ENCODE data around the gene NT5C1A.
A peak's percentile ranks its signal among the peaks of the same experiment; 100 is the strongest.

Gene NT5C1A

DNA sequence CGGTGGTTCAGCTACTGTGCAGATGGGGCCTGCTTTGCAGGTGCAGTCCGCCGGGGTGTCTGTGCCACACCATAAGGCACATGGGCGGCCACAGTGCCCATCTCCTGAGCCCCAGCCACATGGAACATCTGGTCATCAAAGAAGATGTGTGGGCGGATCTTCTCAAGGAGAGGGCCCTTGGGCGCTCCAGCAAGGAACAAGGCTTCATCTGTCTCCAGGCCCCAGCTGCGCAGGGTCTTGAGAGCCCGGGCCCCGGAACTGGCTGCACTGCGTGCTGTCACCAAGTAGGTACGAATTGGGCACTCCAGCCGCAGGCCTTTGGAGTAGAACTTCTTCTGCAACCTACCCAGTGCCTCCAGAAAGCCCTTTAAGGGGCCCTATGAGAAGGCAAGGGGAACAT lies 12.8 kb downstream of the NT5C1A start:
- no peak for DNase-seq (ENCODE audit: low spot score)

DNA sequence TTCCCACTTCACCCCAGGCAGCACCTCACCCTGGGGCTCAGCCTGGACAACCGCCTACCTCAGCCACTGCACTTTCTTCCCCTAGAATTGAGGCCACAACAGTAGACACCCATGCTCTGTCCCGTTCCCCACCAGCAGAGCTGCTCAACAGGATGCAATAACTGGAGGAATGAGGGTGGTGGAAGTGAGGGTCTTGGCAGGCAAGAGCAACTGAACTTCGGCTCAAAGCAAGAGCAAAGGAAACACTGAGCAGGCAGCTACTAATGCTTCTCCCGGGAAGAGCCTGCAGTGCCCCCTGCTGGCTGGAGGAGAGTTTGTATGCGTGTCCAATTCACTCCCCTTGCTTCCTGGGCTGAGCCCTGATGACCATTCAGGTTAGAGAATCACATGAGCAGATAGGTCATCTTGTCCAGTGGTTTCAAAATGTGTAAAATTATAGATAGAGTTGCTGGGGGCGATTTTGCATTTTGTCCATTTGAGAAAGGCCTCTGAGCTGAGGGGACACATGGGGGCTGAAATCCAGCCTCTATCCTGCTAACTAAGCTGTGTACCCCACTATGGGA lies 13.9 kb downstream of the NT5C1A start:
- peak; percentile 72 for DNase-seq (ENCODE audit: low spot score)

DNA sequence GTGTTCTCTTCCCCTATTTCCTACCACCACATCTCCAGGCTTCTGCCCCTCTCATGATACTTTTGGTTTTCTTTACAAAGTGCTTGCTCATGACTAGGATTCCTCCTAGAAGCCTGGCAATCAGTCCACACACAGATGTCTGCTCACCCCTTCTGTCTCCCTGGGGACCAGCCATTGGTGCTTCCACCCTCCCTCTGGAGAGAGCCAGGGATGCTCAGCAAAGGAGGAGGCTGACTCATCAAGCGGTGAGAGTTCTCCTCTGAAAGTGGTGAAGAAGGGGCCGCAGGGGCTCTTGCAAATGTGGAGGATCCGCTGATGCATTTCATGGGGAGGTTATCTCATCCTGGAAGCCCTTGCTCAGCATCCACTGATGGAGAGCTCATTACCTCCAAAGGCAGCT lies 14.5 kb downstream of the NT5C1A start:
- no peak for DNase-seq (ENCODE audit: low spot score)

DNA sequence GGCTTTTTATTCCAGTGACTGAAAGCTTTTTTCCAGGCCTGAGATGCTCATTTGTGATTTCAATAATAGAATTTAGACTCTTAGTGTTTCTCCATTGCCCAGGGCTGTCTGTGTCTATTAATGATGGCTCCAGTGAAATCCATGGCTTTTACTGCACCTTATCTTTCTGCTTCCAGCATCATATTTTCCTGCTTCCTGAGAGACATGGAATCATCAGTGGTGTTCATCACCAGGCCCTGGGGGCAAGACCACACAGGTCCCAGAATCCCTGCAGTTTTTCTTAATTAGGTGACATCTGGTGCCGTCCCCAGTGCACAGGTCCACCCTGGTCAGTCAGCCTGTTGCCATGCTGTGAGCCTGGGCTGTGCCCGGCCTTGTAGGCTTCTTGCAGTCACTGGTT lies 15.5 kb downstream of the NT5C1A start:
- no peak for DNase-seq (ENCODE audit: low spot score)

DNA sequence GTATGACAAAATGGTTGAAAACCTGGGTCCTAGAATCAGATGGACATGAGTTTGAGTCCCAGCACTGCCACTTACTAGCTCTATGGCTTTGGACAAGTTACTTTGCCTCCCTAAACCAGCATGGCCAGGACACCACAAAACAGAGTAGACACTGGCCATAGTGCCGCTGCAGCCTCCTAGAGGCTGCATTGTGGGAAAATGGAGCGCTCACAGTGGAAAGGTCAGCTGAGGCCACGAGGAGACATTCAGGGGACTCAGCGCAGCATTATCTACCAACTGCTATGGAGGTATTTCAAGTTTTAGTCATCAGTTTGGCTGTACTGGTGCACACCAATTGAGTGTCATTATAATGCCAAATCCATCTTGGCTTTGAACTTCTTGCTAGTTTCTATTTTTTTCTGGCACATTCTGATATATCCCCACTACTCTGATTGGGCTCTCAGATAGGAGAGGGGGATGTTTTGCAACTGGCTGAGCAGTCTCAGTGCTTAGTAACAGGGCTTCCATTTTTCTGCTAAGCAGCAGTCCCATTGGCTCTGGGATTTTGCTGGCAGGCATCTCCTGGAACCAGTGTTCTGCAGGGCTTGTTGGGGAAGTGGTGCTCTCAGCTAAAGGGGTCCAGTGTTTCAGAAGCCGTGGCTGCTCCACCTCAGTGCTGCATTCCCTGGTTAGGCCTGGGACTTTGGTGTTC lies 16.2 kb downstream of the NT5C1A start:
- no peak for DNase-seq (ENCODE audit: low spot score)

DNA sequence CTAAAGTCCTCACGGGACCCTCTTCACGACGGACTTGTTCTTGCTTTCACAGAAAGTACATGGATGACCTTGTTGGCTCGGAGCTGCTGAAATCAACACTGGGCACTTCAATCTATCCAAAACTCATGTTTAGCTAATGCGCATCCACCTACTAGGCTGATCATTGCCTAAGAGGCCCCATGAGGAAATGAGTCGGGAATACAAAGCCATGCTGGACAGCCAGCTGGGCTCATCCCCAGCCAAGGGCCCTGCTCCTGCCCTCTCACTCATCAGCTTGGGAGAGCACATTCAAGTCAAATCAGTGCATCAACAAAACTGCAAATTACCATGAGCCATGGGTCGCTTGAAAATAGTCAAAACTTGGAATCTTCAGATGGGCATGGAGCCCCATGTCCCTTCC lies 17.6 kb downstream of the NT5C1A start:
- no peak for DNase-seq (ENCODE audit: low spot score)

DNA sequence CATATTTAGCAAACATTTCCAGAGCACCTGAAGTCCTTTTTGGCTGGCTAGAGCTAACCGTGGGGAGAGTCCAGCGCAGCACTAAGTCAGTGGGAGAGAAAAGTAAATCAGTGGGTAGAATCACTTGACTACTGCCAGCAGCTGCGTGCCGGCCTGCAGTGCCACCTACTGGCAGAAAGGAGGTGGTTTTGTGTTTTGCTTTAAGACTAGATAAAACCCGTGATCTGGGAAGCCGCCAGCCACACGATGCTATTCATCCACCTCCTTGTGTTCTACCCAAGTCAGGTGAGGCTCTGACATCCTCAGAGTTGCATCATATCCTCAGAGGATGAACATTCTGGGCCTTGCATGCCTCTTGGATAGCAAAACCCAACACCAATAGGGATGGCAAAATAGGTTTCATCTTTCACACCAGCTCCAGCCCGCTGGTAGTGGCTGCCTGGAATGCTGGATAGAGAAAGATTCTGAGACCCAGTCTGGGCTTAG lies 18.3 kb downstream of the NT5C1A start:
- DNase-seq (ENCODE audit: low spot score): peak; percentile 72

DNA sequence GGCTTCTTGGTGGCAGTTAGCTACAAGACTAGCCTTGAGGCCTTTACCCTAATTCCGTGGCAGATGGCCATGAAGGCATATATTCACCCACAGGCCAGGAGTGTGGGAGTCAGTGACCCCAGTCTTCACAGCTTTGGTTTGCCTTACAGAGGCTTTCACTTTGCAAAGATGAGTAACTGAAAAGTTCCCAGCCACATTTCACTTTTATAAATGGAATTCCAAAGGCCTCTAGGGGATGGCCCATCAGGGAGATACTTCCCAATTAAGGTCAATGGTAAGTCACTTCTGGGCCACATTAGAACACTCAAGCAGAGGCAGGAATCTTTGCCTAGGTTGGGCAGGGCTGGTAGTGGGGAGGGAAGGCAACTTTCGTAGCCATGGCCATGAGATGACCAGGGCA lies 19.4 kb downstream of the NT5C1A start:
- no peak for DNase-seq (ENCODE audit: low spot score)

DNA sequence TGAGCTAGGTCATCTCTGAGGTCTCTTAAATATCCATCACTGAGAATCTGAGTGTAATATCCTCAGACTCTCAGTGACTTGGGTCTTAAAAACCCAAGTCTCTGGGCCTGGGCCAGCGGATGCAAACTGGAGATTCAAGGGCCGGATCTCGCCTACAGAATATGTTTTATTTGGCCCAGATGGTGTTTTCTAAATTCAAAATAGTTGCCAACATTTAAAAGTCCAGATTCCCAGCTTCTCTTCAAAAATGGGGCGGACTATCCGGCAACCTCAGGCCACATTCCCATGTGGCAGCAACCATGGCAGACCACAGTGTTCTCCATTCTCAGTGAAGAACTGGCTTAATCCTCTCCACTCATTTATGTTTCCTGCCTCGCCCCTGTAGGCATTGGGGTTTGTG lies 19.8 kb downstream of the NT5C1A start:
- DNase-seq (ENCODE audit: low spot score): no peak

DNA sequence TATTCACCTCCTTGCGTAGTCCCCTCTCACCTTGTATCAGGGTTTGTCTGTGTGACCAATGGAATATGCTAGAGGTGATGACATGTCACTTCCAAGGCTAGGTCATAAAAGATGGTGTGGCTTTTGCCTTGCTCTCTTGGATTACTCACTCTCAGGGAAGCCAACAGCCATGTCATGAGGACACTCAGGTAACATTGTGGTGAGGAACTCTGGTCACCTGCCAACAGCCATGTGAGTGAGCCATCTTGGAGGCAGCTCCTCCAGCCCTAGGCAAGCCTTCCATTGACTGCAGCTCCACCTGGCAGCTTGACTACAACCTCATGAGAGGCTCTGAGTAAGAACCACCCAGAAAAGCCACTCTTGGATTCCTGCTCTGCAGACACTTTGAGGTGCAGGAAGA lies 21.5 kb downstream of the NT5C1A start:
- DNase-seq (ENCODE audit: low spot score): no peak

DNA sequence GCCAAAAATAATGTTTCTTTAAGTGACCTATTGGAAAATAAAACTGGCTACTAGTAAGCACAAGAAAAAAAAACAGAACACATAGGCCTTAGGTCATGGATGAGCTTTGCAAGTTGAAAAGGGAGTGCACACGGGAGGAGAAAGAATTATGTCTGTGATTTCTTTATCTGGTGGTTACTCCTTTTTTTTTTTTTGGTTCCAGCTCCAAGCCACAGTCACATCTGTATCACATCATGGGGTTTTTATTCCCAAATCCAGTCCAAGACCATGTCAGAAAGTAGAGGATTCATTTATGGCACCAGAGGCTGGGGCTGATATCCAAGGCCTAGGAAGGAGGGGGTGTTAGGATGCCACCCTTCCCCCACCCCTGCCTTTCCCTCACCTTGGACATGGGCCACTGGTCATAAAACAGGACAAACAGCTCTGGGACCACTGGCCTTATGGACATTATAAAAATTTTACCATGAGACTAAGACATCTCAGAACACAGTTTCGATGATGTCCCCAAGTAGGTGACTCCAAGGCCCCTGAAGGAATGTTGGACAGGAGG lies 22.2 kb downstream of the NT5C1A start:
- DNase-seq (ENCODE audit: low spot score): no peak

DNA sequence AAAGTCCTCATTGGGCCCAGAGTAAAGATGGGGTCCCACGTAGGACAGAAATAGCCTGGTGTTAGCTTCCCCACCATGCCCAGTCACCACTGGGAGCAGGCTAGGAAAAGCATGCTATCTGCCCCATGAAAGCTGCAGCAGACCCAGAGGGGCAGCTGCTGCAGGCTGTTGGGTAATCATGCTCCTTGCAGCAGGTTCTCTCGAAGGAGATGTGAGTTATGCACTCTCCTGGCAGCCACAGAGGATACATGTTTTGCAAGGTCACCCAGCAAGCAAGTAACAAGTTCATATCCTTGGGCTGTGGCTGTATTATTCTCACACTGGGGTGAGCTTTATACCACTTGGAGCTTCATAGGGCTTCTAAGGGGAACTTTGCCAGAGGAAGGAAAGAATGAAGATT lies 23.4 kb downstream of the NT5C1A start:
- DNase-seq (ENCODE audit: low spot score): no peak

DNA sequence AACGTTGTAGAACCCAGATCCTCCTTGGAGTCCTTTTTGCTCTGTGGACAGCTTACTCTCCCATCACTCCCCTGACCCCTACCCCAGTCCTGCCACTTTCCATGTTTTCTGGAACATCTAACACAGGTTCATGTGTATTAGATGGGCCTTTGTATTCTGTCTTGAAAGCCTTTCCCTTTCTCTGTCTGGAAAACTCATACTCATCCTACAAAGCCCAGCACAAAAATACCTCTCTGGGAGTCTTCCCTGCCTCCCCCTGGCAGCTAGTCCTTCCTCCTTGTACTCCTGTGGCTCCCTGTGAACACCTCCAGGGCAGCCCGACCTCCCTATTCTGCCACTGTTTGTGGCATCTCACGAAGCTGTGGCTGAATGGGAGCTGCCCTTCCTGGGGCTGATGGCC lies 24.7 kb downstream of the NT5C1A start:
- no peak for DNase-seq (ENCODE audit: low spot score)

DNA sequence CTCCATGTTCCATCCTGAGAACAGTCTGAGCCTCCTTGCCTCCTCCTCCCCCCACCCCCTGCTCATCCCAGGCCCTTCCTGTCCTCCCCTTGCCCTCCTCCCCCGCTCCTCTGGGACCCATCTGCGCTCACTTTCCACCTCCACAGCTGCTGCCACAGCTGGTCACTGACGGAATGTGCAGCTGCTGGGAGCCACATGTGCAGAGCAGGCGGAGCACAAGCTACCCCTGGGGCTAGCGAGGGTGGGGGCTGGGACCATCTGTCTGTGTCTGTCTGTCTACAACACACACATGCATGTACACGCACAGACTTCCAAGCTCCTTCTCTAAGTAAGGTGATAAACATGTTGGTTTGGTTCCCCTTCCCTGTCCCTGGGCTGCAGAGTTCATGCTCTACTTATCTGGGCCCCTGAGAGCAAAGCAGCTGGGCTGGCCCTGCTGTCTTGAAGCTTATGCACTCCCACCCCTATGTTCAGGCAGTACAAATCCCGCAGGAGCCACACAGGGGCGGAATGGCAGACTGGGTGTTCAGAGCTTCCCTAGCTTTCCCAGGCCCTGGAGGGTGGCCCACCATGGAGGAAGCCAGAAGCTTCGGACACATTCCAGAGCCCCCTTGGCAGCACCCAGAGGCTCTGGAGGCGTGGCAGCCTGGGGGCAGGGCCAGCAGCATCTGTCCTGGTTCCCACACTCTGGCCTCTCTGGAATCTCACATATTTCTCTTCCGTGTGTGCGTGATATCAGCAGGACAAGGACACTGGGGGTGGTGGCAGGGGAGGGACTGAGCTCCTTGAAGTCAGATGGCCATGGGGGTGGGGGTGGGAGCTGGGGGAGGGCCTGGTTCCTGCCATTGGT lies 25.4 kb downstream of the NT5C1A start:
- peak; percentile 79 for DNase-seq (ENCODE audit: low spot score)

DNA sequence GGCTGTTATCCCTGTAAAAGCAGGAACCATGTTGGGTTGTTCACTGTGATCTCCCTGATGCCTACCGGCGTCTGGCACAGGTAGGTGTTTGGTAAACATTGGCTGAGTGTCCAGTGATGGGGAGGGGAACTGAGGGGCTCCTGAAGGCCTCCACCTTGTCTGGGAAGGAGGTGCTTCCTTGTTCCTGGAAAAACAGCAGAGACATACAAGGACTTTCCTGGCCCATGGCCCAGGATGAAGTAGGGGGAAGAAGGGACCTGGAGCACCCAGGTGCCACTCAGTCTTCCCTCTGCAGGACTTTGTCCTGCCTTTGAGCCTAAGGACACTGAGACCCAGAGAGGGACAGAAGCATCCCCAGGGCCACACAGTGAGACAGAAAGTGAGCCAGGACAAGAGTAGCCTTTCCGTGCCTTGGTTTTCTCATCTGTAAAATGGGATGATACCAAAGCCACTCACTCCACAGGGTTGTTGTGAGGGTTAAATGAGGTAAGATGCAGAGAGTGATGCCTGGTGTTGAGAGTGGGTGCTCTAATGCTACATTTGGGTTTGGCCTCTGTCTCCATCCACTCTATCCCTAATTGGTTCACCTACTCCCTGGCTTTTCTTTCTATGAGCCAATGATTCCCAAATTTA lies 26.4 kb downstream of the NT5C1A start:
- DNase-seq (ENCODE audit: low spot score): no peak

DNA sequence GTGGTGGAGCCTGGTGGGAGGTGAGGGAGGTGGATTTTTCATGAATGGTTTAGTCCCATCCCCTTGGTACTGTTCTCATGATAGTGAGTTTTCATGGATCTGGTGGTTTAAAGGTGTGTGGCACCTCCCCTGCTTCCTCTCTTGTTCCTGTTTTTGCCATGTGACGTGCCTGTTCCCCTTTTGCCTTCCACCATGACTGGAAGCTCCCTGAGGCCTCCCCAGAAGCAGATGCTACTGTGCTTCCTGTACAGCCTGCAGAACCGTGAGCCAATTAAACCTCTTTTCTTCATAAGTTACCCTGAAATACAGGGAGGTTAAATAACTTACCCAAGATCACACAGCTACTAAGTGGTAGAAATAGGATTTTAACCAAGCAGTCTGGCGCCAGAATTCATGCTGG lies 28.2 kb downstream of the NT5C1A start:
- no peak for DNase-seq (ENCODE audit: low spot score)

DNA sequence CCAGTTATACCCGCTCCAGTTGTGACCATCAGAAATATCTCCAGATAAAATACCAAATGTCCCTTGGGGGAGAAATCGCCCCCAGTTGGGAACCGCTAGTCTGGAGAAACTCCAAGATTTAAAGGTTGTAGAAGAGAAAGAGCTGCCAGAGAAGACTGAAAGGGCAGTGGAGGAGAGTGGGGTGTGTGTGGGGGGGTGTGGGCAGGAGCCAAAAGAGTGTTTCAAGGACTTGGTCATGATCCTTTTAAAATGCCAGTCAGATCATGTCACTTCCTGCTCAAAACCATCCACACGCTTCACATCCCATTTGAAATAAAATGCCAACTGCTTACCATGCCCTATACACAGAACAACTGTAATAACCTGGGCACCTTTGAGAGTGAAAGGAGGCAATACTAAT lies 29.1 kb downstream of the NT5C1A start:
- peak; percentile 59 for DNase-seq (ENCODE audit: low spot score)

DNA sequence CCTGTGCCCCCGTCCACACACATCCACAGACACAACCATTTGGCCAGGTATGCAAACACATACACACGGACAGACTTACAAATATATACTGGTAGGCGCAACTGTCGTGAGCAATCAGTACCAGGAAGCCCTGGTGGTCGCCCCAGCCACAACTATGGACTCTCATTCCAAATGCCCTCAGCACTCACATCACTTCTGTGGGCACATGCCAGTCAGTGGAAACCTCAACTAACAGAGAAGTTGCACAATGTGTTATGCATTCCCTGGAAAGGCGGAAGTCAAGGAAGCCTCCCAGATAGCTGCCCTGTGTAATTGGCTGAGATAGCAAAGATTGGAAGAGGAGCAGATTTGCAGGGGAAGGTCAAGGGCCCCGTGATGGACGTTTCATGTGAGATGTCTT lies 31.0 kb downstream of the NT5C1A start:
- DNase-seq (ENCODE audit: low spot score): no peak

DNA sequence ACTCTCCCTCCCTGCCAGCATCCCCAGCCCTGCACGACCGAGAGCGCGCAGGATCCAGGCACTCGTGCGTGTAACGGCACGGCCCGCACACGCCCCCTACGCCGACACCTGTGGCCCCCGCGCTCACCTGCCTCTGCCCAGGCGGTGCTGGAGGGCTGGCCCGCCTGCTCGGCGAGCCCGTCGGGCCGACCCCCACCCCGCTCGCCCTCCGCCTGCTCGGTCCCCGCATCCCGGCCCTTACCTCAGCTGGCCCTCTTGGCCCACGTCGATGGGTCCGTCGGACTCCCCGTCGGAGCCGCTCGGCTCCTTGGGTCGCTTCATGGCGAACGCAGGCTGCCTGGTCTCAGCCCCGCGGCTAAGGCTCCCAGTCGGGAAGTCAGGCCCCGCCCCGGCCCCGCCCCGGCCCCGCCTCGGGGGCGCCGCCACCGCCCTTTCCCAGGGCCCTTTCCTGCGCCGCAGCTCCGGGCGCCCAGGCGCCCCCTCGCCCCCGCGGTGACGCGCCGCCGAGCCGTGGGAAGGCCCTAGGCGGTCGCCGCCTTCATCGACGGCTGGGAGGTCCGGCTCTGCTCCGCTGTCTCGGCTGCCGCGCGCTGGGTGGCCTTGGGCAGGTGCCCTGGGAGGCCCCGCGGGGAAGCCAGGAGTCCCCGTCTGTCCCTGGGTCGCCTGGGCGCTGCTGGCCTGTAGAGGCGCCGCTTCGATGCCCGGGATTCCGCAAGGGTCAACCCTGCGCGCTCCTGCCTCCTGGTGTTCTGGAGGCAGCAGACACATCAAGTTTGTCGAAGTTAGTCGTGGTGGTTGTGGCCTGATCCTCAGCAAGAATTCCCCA lies 32.4 kb downstream of the NT5C1A start, which contains the start of gene HEYL:
HEYL (minus strand) TSS at position 339 of the 826 bp plus-strand sequence; CDS start at position 321, 18 bp downstream.
- DNase-seq (ENCODE audit: low spot score): peak; percentile 75

DNA sequence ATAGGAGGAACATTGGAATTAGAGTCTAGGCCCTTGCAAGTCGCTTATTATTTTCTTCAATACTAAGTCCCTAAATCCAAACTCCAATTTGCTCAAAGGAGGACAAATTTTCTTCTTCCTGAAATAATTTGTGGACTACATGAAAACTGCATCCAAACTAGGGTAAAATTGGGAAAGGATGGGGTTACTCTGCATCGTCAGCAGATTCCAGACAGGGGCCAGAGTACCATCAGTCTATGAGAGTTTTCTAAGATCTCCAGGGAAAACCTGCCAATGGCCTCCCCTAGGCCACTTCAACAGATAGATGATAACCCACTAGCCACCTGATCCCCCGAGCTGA lies 33.0 kb downstream of the NT5C1A start:
- DNase-seq (ENCODE audit: low spot score): no peak

DNA sequence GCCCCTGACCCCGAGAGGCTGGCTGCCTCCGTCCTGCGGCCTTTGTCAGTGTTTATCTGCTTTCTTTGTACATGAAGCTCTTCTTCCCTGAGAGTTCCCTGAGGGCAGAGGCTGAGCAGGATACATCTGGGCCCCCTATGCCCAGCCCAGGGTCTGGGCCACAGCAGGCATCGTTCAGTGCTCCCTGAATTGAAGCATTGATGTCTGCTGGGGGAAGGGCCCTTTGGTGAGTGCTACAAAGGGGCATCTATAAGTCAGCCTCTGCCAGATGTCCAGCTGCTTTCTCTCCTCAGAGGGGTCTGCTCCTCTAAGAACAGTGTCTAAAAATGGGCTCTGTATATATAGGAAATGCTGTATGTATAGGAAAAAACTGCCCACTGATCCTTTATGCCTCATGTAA lies 34.5 kb downstream of the NT5C1A start:
- no peak for DNase-seq (ENCODE audit: low spot score)

DNA sequence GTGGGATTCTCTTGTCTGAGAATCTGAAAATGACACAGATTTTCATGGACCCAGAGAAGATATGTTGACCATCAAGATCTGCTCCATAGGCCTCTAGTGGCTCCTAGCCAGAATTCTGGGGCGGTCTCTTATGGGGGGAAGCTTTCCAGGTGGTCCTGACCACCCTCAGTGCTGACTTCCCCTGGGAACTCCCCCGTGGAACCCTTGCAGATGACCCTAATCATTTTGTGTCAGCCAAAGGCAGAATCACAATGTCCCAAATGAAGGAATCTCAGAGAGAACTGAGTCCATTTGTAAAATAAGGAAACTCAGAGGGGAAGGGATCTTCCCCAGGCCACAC lies 36.1 kb downstream of the NT5C1A start:
- DNase-seq (ENCODE audit: low spot score): no peak
